Activated T-cell treated with anti-CD3 and anti-CD28 coated beads, Interleukin-2, amount 50 U/mL, for 24 hours (primary cell): ENCODE measurements around the gene SURF2.
"Not testable (repeated sequence)": the region's sequence is repeated elsewhere in the genome, so short reads cannot be mapped to it uniquely, and the experiment has no call there.

ENCODE experiments used
- DNase-seq: peaks from one replicate; pipeline ENCODE4 v3.0.0-alpha.2; 2020
- H3K27ac Mint-ChIP-seq: 2 replicates; pipeline ENCODE4 v1.8.0; 2020; ENCODE audit warnings: mild to moderate bottlenecking, mixed read lengths
- H3K27me3 Mint-ChIP-seq: 2 replicates; pipeline ENCODE4 v1.8.0; 2020; ENCODE audit warnings: mixed read lengths
- H3K36me3 Mint-ChIP-seq: 2 replicates; pipeline ENCODE4 v1.8.0; 2020; ENCODE audit warnings: low read depth, mixed read lengths
- H3K4me1 Mint-ChIP-seq: 2 replicates; pipeline ENCODE4 v1.8.0; 2020; ENCODE audit warnings: low read depth, mixed read lengths
- H3K4me3 Mint-ChIP-seq: 2 replicates; pipeline ENCODE4 v1.8.0; 2020; ENCODE audit warnings: mild to moderate bottlenecking, moderate library complexity, mixed read lengths
- H3K9me3 Mint-ChIP-seq: 2 replicates; pipeline ENCODE4 v1.8.0; 2020; ENCODE audit warnings: mixed read lengths

The SURF2 gene

GRCh38 chr9:133356391-133357091 is at the start of gene SURF2, which contains the start of gene SURF1:
Gene SURF2, plus strand, starts transcription at chr9:133356550. Its CDS starts 43 bp downstream, at chr9:133356593.
Gene SURF1, minus strand, starts transcription at chr9:133356487. Its CDS starts 34 bp downstream, at chr9:133356453.
- peaks cover 76% of the 10 kb centered on the region for H3K36me3 Mint-ChIP-seq
- H3K9me3 Mint-ChIP-seq: no peaks in the 10 kb centered on the region
- H3K4me1 Mint-ChIP-seq: peaks cover 70% of the 10 kb centered on the region
- no peaks in the 10 kb centered on the region for H3K27me3 Mint-ChIP-seq
- peak within 1 kb of the TSS; percentile 91 for H3K4me3 Mint-ChIP-seq
- DNase-seq: peak; percentile 94
- peak within 1 kb of the TSS; percentile 99 for H3K27ac Mint-ChIP-seq

GRCh38 chr9:133307301-133307700 is 49.0 kb upstream of the SURF2 start:
- H3K27ac Mint-ChIP-seq: no peak overlapping the region
- H3K4me1 Mint-ChIP-seq: no peaks in the 10 kb centered on the region
- no peak for DNase-seq
- H3K9me3 Mint-ChIP-seq: no peaks in the 10 kb centered on the region
- no peak overlapping the region for H3K4me3 Mint-ChIP-seq
- no peaks in the 10 kb centered on the region for H3K36me3 Mint-ChIP-seq
- H3K27me3 Mint-ChIP-seq: peaks cover 16% of the 10 kb centered on the region

GRCh38 chr9:133309608-133310007 is 46.7 kb upstream of the SURF2 start:
- no peak for DNase-seq
- H3K9me3 Mint-ChIP-seq: no peaks in the 10 kb centered on the region
- H3K27ac Mint-ChIP-seq: no peak overlapping the region
- no peaks in the 10 kb centered on the region for H3K36me3 Mint-ChIP-seq
- H3K4me3 Mint-ChIP-seq: no peak overlapping the region
- H3K4me1 Mint-ChIP-seq: no peaks in the 10 kb centered on the region
- peaks cover 16% of the 10 kb centered on the region for H3K27me3 Mint-ChIP-seq

GRCh38 chr9:133315997-133316396 is 40.4 kb upstream of the SURF2 start:
- Mint-ChIP-seq H3K4me1 (no peaks in the 10 kb centered on the region), H3K27ac (no peak overlapping the region), H3K9me3 (no peaks in the 10 kb centered on the region), H3K4me3 (no peak overlapping the region), H3K27me3 (peaks cover 2% of the 10 kb centered on the region), H3K36me3 (no peaks in the 10 kb centered on the region)
- DNase-seq: no peak

GRCh38 chr9:133317551-133317950 is 38.8 kb upstream of the SURF2 start:
- not testable (repeated sequence) for H3K27ac Mint-ChIP-seq, H3K4me1 Mint-ChIP-seq, H3K4me3 Mint-ChIP-seq, H3K9me3 Mint-ChIP-seq, DNase-seq, H3K27me3 Mint-ChIP-seq, H3K36me3 Mint-ChIP-seq

GRCh38 chr9:133320421-133320881 is 35.9 kb upstream of the SURF2 start:
- Mint-ChIP-seq H3K4me1 (no peaks in the 10 kb centered on the region), H3K27me3 (no peaks in the 10 kb centered on the region), H3K4me3 (no peak overlapping the region), H3K36me3 (no peaks in the 10 kb centered on the region), H3K27ac (no peak overlapping the region), H3K9me3 (no peaks in the 10 kb centered on the region)
- no peak for DNase-seq

- Mint-ChIP-seq H3K4me3 (no peak overlapping the region), H3K9me3 (no peaks in the 10 kb centered on the region), H3K27ac (no peak overlapping the region), H3K4me1 (no peaks in the 10 kb centered on the region), H3K27me3 (no peaks in the 10 kb centered on the region), H3K36me3 (no peaks in the 10 kb centered on the region)
- DNase-seq: no peak
Measured at GRCh38 chr9:133321411-133321935, 34.9 kb upstream of the SURF2 start.

GRCh38 chr9:133322701-133323100 is 33.6 kb upstream of the SURF2 start:
- no peak overlapping the region for H3K4me3 Mint-ChIP-seq
- no peaks in the 10 kb centered on the region for H3K27me3 Mint-ChIP-seq
- DNase-seq: no peak
- H3K4me1 Mint-ChIP-seq: no peaks in the 10 kb centered on the region
- H3K27ac Mint-ChIP-seq: no peak overlapping the region
- peaks cover 4% of the 10 kb centered on the region for H3K36me3 Mint-ChIP-seq
- H3K9me3 Mint-ChIP-seq: no peaks in the 10 kb centered on the region

- peaks cover 6% of the 10 kb centered on the region for H3K36me3 Mint-ChIP-seq
- no peak overlapping the region for H3K27ac Mint-ChIP-seq
- H3K4me3 Mint-ChIP-seq: no peak overlapping the region
- no peak for DNase-seq
- H3K9me3 Mint-ChIP-seq: no peaks in the 10 kb centered on the region
- H3K4me1 Mint-ChIP-seq: no peaks in the 10 kb centered on the region
- H3K27me3 Mint-ChIP-seq: no peaks in the 10 kb centered on the region
Measured at GRCh38 chr9:133323211-133323610, 33.1 kb upstream of the SURF2 start.

GRCh38 chr9:133323991-133324703 is 32.2 kb upstream of the SURF2 start:
- H3K4me3 Mint-ChIP-seq: no peak overlapping the region
- DNase-seq: no peak
- no peaks in the 10 kb centered on the region for H3K27me3 Mint-ChIP-seq
- H3K36me3 Mint-ChIP-seq: peaks cover 16% of the 10 kb centered on the region
- no peak overlapping the region for H3K27ac Mint-ChIP-seq
- H3K9me3 Mint-ChIP-seq: no peaks in the 10 kb centered on the region
- H3K4me1 Mint-ChIP-seq: no peaks in the 10 kb centered on the region

- Mint-ChIP-seq H3K36me3 (peaks cover 44% of the 10 kb centered on the region), H3K4me1 (peaks cover 16% of the 10 kb centered on the region)
- not testable (repeated sequence) for H3K27ac Mint-ChIP-seq, H3K9me3 Mint-ChIP-seq, H3K27me3 Mint-ChIP-seq, H3K4me3 Mint-ChIP-seq, DNase-seq
Measured at GRCh38 chr9:133327021-133327420, 29.3 kb upstream of the SURF2 start.

GRCh38 chr9:133327834-133328484 is 28.4 kb upstream of the SURF2 start:
- H3K4me3 Mint-ChIP-seq: no peak overlapping the region
- H3K36me3 Mint-ChIP-seq: peaks cover 53% of the 10 kb centered on the region
- H3K9me3 Mint-ChIP-seq: no peaks in the 10 kb centered on the region
- no peak overlapping the region for H3K27ac Mint-ChIP-seq
- DNase-seq: no peak
- no peaks in the 10 kb centered on the region for H3K27me3 Mint-ChIP-seq
- H3K4me1 Mint-ChIP-seq: peaks cover 21% of the 10 kb centered on the region

GRCh38 chr9:133329306-133330156 is 26.8 kb upstream of the SURF2 start:
- not testable (repeated sequence) for H3K27me3 Mint-ChIP-seq, H3K4me3 Mint-ChIP-seq, H3K9me3 Mint-ChIP-seq, DNase-seq
- H3K36me3 Mint-ChIP-seq: peaks cover 69% of the 10 kb centered on the region
- H3K4me1 Mint-ChIP-seq: peaks cover 29% of the 10 kb centered on the region
- peak overlapping the region; percentile 22 for H3K27ac Mint-ChIP-seq

GRCh38 chr9:133331221-133331620 is 25.1 kb upstream of the SURF2 start:
- Mint-ChIP-seq H3K36me3 (peaks cover 86% of the 10 kb centered on the region), H3K27me3 (no peaks in the 10 kb centered on the region), H3K4me3 (no peak overlapping the region), H3K9me3 (no peaks in the 10 kb centered on the region), H3K4me1 (peaks cover 40% of the 10 kb centered on the region), H3K27ac (peak overlapping the region; percentile 47)
- no peak for DNase-seq
